IPS DF 6.9 (cell line): ENCODE data around the gene GTPBP10.

Experiments used
- DNase-seq: peaks from one replicate; pipeline ENCODE4 v3.0.0-alpha.2; 2013; ENCODE audit warnings: low read depth, low spot score
- H3K27ac ChIP-seq: one replicate; pipeline ENCODE4 v1.5.1; 2013; ENCODE audit warnings: low read length, control low read depth
- H3K27me3 ChIP-seq: 2 replicates; pipeline ENCODE4 v1.6.1; 2013; ENCODE audit warnings: mild to moderate bottlenecking, low read length; ENCODE audit not compliant: control insufficient read depth, insufficient read depth
- H3K36me3 ChIP-seq: 2 replicates; pipeline ENCODE4 v1.6.1; 2013; ENCODE audit warnings: low read length; ENCODE audit not compliant: control insufficient read depth, insufficient read depth
- H3K4me1 ChIP-seq: 2 replicates; pipeline ENCODE4 v1.6.1; 2013; ENCODE audit warnings: low read length; ENCODE audit not compliant: control insufficient read depth, insufficient read depth
- H3K4me3 ChIP-seq: 2 replicates; pipeline ENCODE4 v1.5.1; 2013; ENCODE audit warnings: mild to moderate bottlenecking, low read length
- H3K9me3 ChIP-seq: 2 replicates; pipeline ENCODE4 v1.6.1; 2013; ENCODE audit warnings: low read length, inconsistent platforms; ENCODE audit not compliant: control insufficient read depth, insufficient read depth
- WGBS: extraction: QIAGEN DNeasy Blood & Tissue Kit; methylation state at CpG from one replicate; pipeline ENCODE4 v1.1.7; 2013; ENCODE audit warnings: mixed read lengths, missing lambda C conversion rate; ENCODE audit not compliant: insufficient read length, insufficient coverage; 5-methylcytosine and 5-hydroxymethylcytosine counted together

GTPBP10 gene

DNA sequence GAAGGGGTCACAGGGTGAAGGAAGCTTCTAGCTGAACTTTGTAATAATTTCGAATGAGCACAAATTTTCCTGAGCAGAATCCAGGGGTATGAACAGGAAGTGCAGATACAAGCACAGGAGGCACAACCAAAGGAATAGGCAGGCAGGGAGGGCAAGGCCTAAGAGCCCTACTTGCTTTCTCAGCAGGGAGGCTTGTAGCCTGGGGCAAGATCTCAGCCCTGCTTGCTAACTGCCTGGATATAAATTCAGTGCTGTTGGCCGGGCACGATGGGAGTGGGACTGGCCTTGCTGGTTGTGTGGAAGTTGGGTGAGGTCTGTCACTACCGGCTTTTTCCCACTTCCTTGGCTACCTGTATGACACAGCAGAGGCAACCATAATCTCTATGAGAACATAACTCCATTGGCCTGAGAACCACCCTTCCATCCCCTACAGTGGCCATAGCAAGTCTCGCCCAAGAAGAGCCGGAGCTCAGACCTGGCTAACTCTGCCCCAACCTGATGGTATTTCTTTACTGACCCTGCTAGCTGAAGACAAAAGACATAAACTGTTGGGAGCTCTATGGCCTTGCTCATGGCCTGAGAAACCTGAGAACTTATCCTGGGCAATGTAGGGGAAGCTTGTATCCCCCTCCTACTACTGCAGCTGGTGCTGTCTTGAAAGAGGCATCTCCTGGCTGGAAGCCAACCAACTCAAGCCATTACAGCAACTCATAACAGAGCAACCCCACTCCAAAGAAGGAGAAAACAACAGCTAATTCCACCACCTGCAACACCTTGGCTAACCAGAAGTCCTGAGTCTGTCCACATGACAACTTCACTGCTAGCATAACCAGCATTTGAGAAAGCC, 84.3 kb downstream of the GTPBP10 start:
- Histone ChIP-seq H3K4me1 (no peaks in the 10 kb centered on the region), H3K27me3 (no peaks in the 10 kb centered on the region), H3K36me3 (no peaks in the 10 kb centered on the region), H3K4me3 (no peak overlapping the region), H3K9me3 (peaks cover 1% of the 10 kb centered on the region), H3K27ac (no peak overlapping the region)
- no peak for DNase-seq
- no CpG with 5 or more reads among the region's 6 CpGs for WGBS

DNA sequence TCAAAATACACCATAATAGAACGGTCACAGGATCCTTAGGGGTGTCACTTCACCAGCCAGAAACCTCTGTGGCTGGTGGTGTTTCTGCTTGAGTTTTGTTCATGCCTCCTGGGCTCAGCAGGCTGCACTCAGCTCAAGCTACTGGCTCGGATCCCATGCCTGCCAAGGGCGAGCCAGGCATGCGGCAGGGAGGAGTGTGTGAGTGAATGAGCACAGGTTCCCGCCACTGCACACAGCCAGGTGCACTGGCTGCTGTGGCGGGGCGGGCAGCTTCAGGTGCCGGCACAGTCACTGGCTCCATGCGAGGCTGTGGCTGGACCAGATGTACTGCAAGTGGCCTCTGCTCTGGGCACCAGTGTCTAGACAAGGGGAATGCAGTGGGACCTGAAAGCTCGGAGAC, 86.2 kb downstream of the GTPBP10 start:
- H3K4me1 ChIP-seq: no peaks in the 10 kb centered on the region
- H3K4me3 ChIP-seq: no peak overlapping the region
- WGBS: no CpG with 5 or more reads among the region's 10 CpGs
- H3K36me3 ChIP-seq: no peaks in the 10 kb centered on the region
- H3K27me3 ChIP-seq: no peaks in the 10 kb centered on the region
- DNase-seq: no peak
- peaks cover 1% of the 10 kb centered on the region for H3K9me3 ChIP-seq
- no peak overlapping the region for H3K27ac ChIP-seq

DNA sequence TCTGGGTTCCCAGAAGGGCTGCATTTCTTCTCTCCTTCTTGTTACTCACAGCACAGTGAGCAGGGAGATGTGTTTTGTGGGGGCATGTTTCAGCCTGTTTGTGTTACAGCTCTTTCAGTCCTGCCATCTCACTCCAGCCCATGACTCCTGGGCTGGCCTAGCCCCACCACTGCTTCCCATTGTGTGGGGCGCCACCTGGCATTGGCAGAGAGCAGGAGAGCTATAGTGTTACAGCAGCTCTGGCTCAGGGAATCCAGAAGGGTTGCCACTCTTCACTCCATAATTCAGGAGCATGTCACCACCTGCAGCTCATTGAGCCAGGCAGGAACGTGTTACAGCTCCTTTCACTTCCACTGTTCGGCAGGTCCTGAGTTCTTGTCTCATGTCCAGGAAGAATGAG, 86.7 kb downstream of the GTPBP10 start:
- no CpG with 5 or more reads among the region's 3 CpGs for WGBS
- no peak overlapping the region for H3K4me3 ChIP-seq
- no peaks in the 10 kb centered on the region for H3K27me3 ChIP-seq

More for the DNA sequence above, 86.7 kb downstream of the GTPBP10 start:
- no peak for DNase-seq
- no peaks in the 10 kb centered on the region for H3K4me1 ChIP-seq
- H3K9me3 ChIP-seq: peaks cover 1% of the 10 kb centered on the region
- no peaks in the 10 kb centered on the region for H3K36me3 ChIP-seq
- H3K27ac ChIP-seq: no peak overlapping the region
